Measurements from ENCODE around the gene ENTPD8. TPM values are rescaled to one million over a fixed set of nuclear protein-coding genes. Genes with fewer than 3 reads are reported as not detected.
"Not testable (repeated sequence)": the region's sequence is repeated elsewhere in the genome, so short reads cannot be mapped to it uniquely, and the experiment has no call there.

The ENTPD8 gene
- total RNA-seq, 1 experiment from 2014 or later, result not detected

GRCh38 chr9:137391411-137391754 lies 49.8 kb downstream of the ENTPD8 start:
- no peak for DNase-seq (ENCODE audit: low read depth)
- in situ Hi-C loops (cut with HindIII; ENCODE audit: low pct_unique_long_range_greater_than_20kb, low sequenced_read_pairs), result no loop called here

- in situ Hi-C loops (cut with HindIII; ENCODE audit: low pct_unique_long_range_greater_than_20kb, low sequenced_read_pairs), result no loop called here
- no peak for DNase-seq (ENCODE audit: low read depth)
Observed at GRCh38 chr9:137390553-137391410, 50.4 kb downstream of the ENTPD8 start.

DNA sequence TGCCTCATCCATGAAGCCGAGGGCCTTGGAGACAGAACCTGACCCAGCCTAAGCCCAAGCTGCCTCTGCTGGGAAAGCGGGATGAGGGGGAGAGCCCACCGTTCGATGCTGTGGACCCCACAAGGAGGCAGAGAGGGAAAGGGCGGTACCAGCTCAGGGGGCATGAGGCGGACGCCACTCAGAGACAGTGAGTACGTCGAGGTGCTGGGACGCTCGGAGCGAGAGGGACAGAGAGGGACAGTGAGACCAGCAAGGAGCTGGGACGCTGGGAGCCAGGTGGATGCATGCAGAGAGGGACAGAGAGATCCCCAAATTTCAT lies 51.8 kb downstream of the ENTPD8 start:
- in situ Hi-C loops (cut with HindIII; ENCODE audit: low pct_unique_long_range_greater_than_20kb, low sequenced_read_pairs), result no loop called here
- DNase-seq (ENCODE audit: low read depth), result no peak

DNA sequence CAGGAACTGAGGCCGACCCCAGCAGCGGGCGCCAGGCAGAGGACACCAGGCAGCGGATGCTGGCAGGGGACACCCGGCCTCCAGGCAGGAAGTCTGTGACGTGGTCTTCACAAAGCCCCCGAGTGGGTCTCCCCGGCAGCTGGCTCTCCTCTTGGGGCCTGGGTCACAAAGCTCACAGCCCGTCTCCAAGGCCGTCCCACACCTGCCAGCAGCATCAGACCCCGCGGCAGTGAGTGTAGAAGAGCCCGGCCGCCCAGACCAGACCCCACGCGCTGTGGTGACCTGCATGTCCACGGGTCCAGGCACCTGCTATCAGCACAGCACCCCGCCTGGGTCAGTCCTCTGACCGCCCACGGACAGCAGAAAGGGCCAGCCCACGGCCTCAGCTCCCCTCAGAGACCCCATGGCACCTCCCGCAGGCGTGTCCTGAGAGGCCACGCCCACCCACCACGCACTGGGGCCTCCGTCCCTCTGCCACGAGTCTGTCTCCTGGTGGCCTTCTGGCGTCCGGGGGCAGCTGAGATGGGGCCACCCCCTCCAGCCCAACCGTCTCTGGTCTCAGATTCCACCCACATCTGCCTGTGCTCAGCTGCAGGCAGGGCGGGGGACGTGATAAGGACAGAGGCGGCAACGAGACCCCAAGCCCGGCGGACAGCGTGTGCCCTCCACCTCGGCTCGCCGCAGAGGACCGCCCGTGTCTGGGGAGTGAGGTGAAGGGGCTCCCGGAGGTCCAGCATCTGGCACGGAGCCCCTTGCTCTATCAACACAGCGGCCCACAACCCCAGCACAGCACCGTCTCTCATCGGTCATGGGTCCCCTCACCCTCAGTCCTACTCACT lies 52.3 kb downstream of the ENTPD8 start:
- in situ Hi-C loops (cut with HindIII; ENCODE audit: low pct_unique_long_range_greater_than_20kb, low sequenced_read_pairs), result no loop called here

DNA sequence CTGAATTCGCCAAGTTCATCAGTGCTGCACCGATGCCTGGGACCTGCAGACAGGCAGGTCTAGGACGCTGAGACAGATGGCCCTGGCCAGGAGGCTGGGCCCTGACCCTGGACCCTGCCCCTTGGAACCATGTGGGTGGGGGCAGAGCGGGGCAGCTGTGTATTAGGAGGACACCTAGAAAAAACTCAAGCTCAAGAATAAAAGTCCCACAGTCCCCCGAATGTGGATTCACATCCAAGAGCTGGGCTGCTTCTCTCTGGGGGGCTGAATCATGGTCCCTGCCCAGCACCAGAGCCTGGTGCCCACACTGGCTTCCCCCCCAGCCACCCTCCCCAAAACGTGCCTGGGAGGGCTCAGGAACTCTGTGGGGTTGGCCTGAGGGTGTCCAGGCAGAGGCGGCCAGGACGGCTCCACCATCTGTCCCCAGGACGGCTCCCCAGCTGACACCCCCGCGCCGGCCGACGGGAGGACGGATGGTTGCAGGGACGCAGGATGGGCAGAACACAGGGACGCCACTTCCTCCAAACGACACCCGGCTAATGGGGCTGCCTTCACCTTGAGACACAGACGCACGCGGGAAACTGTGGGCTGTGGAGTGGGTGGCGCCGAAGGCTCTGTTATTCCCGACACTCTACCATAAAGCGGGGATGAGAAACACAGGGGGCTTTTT lies 53.1 kb downstream of the ENTPD8 start:
- no peak for DNase-seq (ENCODE audit: low read depth)
- in situ Hi-C loops (cut with HindIII; ENCODE audit: low pct_unique_long_range_greater_than_20kb, low sequenced_read_pairs), result no loop called here

More for the DNA sequence above, 52.3 kb downstream of the ENTPD8 start:
- DNase-seq (ENCODE audit: low read depth), result no peak

- no peak for DNase-seq (ENCODE audit: low read depth)
- in situ Hi-C loops (cut with HindIII; ENCODE audit: low pct_unique_long_range_greater_than_20kb, low sequenced_read_pairs), result no loop called here
Observed at GRCh38 chr9:137387114-137387890, 53.9 kb downstream of the ENTPD8 start.

GRCh38 chr9:137386507-137387113 lies 54.5 kb downstream of the ENTPD8 start:
- DNase-seq (ENCODE audit: low read depth); in situ Hi-C loops (cut with HindIII; ENCODE audit: low pct_unique_long_range_greater_than_20kb, low sequenced_read_pairs): not testable (repeated sequence)

DNA sequence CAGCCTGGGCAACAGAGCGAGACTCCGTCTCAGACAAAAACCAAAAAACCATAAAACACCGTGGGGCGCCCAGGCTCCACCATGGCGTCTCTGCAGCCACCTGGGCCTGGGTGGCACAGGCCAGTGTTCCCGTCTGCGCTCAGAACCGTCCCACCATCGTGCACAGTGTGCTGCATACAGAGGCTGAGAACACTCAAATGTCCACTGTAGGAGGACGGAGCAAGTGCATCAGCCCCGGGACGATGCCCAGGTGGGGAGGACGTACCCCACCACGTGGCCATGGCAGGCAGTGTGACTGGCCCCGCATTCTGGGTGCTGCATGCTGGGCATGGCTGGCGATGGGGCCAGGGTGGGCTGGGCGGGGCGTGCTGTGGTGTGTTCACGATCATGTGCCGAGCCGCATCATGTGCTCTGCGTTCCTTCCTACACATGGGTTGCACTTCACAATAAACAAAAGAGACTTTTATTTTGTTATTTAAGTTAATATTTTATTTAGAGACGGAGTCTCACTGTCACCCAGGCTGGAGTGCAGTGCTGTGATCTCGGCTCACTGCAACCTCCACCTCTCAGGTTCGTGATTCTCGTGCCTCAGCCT lies 56.0 kb downstream of the ENTPD8 start:
- in situ Hi-C loops (cut with HindIII; ENCODE audit: low pct_unique_long_range_greater_than_20kb, low sequenced_read_pairs), result no loop called here
- no peak for DNase-seq (ENCODE audit: low read depth)

Other genes with a start within 250 kb of the ENTPD8 start
- 13.9 and 15.2 TPM in 2 replicates for gene TPRN, start 240.6 kb downstream of the ENTPD8 start, total RNA-seq (2014; rRNA removed; shearing (Covaris generic); ENCODE audit: low replicate concordance)
- 57.6 and 83.9 TPM in 2 replicates for gene TMEM203, start 235.7 kb downstream of the ENTPD8 start, total RNA-seq (2014; rRNA removed; shearing (Covaris generic); ENCODE audit: low replicate concordance)
- 8.1 and 8.3 TPM in 2 replicates for gene NDOR1, start 235.7 kb downstream of the ENTPD8 start, total RNA-seq (2014; rRNA removed; shearing (Covaris generic); ENCODE audit: low replicate concordance)
- gene RNF208, start 219.1 kb downstream of the ENTPD8 start, total RNA-seq (2014; rRNA removed; shearing (Covaris generic); ENCODE audit: low replicate concordance), result not detected in 2 replicates
- gene CYSRT1, start 216.2 kb downstream of the ENTPD8 start, total RNA-seq (2014; rRNA removed; shearing (Covaris generic); ENCODE audit: low replicate concordance), result 0.61 and 12.7 TPM in 2 replicates
- gene RNF224, start 213.9 kb downstream of the ENTPD8 start, total RNA-seq (2014; rRNA removed; shearing (Covaris generic); ENCODE audit: low replicate concordance), result not detected in 2 replicates
- gene SLC34A3, start 210.5 kb downstream of the ENTPD8 start, total RNA-seq (2014; rRNA removed; shearing (Covaris generic); ENCODE audit: low replicate concordance), result not detected in 2 replicates
- 909 and 1,000 TPM in 2 replicates for gene TUBB4B, start 200.1 kb downstream of the ENTPD8 start, total RNA-seq (2014; rRNA removed; shearing (Covaris generic); ENCODE audit: low replicate concordance)
- gene STPG3, start 190.1 kb downstream of the ENTPD8 start, total RNA-seq (2014; rRNA removed; shearing (Covaris generic); ENCODE audit: low replicate concordance), result not detected in 2 replicates
- 84.1 and 92.6 TPM in 2 replicates for gene NELFB, start 186.0 kb downstream of the ENTPD8 start, total RNA-seq (2014; rRNA removed; shearing (Covaris generic); ENCODE audit: low replicate concordance)
- gene TOR4A, start 163.6 kb downstream of the ENTPD8 start, total RNA-seq (2014; rRNA removed; shearing (Covaris generic); ENCODE audit: low replicate concordance), result 35.1 and 51.9 TPM in 2 replicates
- 0.17 and 2.0 TPM in 2 replicates for gene NRARP, start 139.1 kb downstream of the ENTPD8 start, total RNA-seq (2014; rRNA removed; shearing (Covaris generic); ENCODE audit: low replicate concordance)
- gene EXD3, start 18.2 kb downstream of the ENTPD8 start, total RNA-seq (2014; rRNA removed; shearing (Covaris generic); ENCODE audit: low replicate concordance), result 0.84 and 5.3 TPM in 2 replicates
- 5.1 and 5.5 TPM in 2 replicates for gene NOXA1, start 18.0 kb downstream of the ENTPD8 start, total RNA-seq (2014; rRNA removed; shearing (Covaris generic); ENCODE audit: low replicate concordance)
- gene NSMF, start 18.0 kb upstream of the ENTPD8 start, total RNA-seq (2014; rRNA removed; shearing (Covaris generic); ENCODE audit: low replicate concordance), result 33.8 and 41.5 TPM in 2 replicates
- gene PNPLA7, start 109.0 kb upstream of the ENTPD8 start, total RNA-seq (2014; rRNA removed; shearing (Covaris generic); ENCODE audit: low replicate concordance), result 0.09 and 0.98 TPM in 2 replicates
- 65.2 and 71.9 TPM in 2 replicates for gene MRPL41, start 110.5 kb upstream of the ENTPD8 start, total RNA-seq (2014; rRNA removed; shearing (Covaris generic); ENCODE audit: low replicate concordance)
- gene DPH7, start 137.6 kb upstream of the ENTPD8 start, total RNA-seq (2014; rRNA removed; shearing (Covaris generic); ENCODE audit: low replicate concordance), result 6.6 and 18.6 TPM in 2 replicates
- gene ZMYND19, start 149.2 kb upstream of the ENTPD8 start, total RNA-seq (2014; rRNA removed; shearing (Covaris generic); ENCODE audit: low replicate concordance), result 21.1 and 27.8 TPM in 2 replicates
- gene ARRDC1, start 164.3 kb upstream of the ENTPD8 start, total RNA-seq (2014; rRNA removed; shearing (Covaris generic); ENCODE audit: low replicate concordance), result 54.7 and 81.3 TPM in 2 replicates
- 46.0 and 118 TPM in 2 replicates for gene EHMT1, start 177.6 kb upstream of the ENTPD8 start, total RNA-seq (2014; rRNA removed; shearing (Covaris generic); ENCODE audit: low replicate concordance)